ENCODE results near the gene DECR2. TPM values are rescaled to one million over a fixed set of nuclear protein-coding genes. Genes with fewer than 3 reads are reported as not detected.

DECR2 gene
- total RNA-seq, 1 experiment from 2014 or later, result 17.1 TPM

DNA sequence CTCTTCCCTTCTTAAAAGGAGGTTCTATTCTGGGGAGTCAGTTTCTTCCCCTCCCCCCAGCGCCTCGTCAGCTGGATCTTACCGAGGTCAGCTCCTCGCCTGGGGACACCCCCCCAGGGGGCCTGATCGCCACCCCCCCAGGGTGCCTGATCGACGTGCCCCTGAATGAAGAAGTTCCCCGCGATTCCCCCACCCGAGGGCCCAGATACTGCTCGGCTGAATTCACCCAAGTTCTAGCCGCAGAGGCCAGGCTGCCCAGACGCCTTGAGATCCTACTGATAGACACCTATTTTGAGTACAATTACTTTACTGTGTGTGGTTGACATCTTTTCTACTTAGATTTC, 25.2 kb downstream of the DECR2 start:
- H3K4me1 ChIP-seq (ENCODE audit: control insufficient read depth in 1 of 2, insufficient read depth in 2 of 2, low read length in 2 of 2), result peaks cover 16 to 35% of the 10 kb centered on the region in 2 experiments
- no peaks in the 10 kb centered on the region for H3K9me2 ChIP-seq (ENCODE audit: insufficient read depth)
- no peaks in the 10 kb centered on the region for H3K27me3 ChIP-seq (ENCODE audit: insufficient read depth, low read length)
- BruUV-seq (replicated peaks), result no TSS peak
- no peak for DNase-seq (ENCODE audit: low read depth, low spot score)
- H3K9me3 ChIP-seq (ENCODE audit: control insufficient read depth in 1 of 2, insufficient read depth in 1 of 2, low read depth in 1 of 2, low read length in 2 of 2), result no peaks in the 10 kb centered on the region
- intact Hi-C loops (cut with micrococcal nuclease), result no loop called here
- peak overlapping the region; percentile 43 to 59 for H3K4me3 ChIP-seq (replicated peaks in 1 of 2; ENCODE audit: low read depth in 1 of 2, low read length in 2 of 2)
- peak overlapping the region; percentile 79 for H3K4me2 ChIP-seq (ENCODE audit: low read length)
- peak overlapping the region; percentile 52; the same call in 1 of the 2 replicates for H3K9ac ChIP-seq (ENCODE audit: low read length)
- H2AFZ ChIP-seq (ENCODE audit: low read depth, low read length, poor library complexity, severe bottlenecking), result no peak overlapping the region
- CTCF ChIA-PET, result no interaction called here
- H3K36me3 ChIP-seq (ENCODE audit: control insufficient read depth in 1 of 2, insufficient read depth in 2 of 2, low read length in 2 of 2), result no peaks in the 10 kb centered on the region
- RAD21 ChIA-PET (ENCODE audit: low non-redundant PET in 1 of 2, low total read pairs in 2 of 2, uncharacterized antibody in 2 of 2, unreplicated experiment in 2 of 2), result no interaction called here
- POLR2A ChIA-PET, result no interaction called here
- TF ChIP-seq SIN3A (IDR thresholded peaks at IDR 0.05; ENCODE audit: low read depth) (no peak), YY1 (IDR thresholded peaks at IDR 0.05; ENCODE audit: extremely low read depth, insufficient replicate concordance, low read depth, low read length) (no peak), ZBTB33 (IDR thresholded peaks at IDR 0.05; ENCODE audit: extremely low read depth, insufficient replicate concordance, low read length) (no peak), MAX (IDR thresholded peaks at IDR 0.05) (no peak)
- peaks cover 15% of the 10 kb centered on the region; the same call in 1 of the 2 replicates for H3K79me2 ChIP-seq (ENCODE audit: insufficient read depth, low read length)
- no peak overlapping the region for H3K27ac ChIP-seq (ENCODE audit: low read depth, low read length)
- no peak for ATAC-seq
- no peaks in the 10 kb centered on the region for H4K20me1 ChIP-seq (ENCODE audit: insufficient read depth)

- no peak overlapping the region for H2AFZ ChIP-seq (ENCODE audit: low read depth, low read length, poor library complexity, severe bottlenecking)
- DNase-seq (ENCODE audit: low read depth, low spot score) (no peak), ATAC-seq (no peak)
- no peak overlapping the region for H3K9ac ChIP-seq (ENCODE audit: low read length)
- no peaks in the 10 kb centered on the region for H3K36me3 ChIP-seq (ENCODE audit: control insufficient read depth in 1 of 2, insufficient read depth in 2 of 2, low read length in 2 of 2)
- H3K9me3 ChIP-seq (ENCODE audit: control insufficient read depth in 1 of 2, insufficient read depth in 1 of 2, low read depth in 1 of 2, low read length in 2 of 2), result no peaks in the 10 kb centered on the region
- TF ChIP-seq CEBPB (IDR thresholded peaks at IDR 0.05; ENCODE audit: low read depth), result no peak
- no peak for TF ChIP-seq EGR1 (IDR thresholded peaks at IDR 0.05; ENCODE audit: low read depth)
- TF ChIP-seq SP1 (IDR thresholded peaks at IDR 0.05; ENCODE audit: low read depth), result no peak
- no peak for TF ChIP-seq ZNF274 (IDR thresholded peaks at IDR 0.05; ENCODE audit: low read depth, low read length)
- no peak for TF ChIP-seq SRF (IDR thresholded peaks at IDR 0.05; ENCODE audit: low read depth)
- TF ChIP-seq ATF3 (IDR thresholded peaks at IDR 0.05), result no peak
- TF ChIP-seq JUND (IDR thresholded peaks at IDR 0.05), result no peak
- no peak for TF ChIP-seq ZFX (IDR thresholded peaks at IDR 0.05)
- no peak for TF ChIP-seq YY1 (IDR thresholded peaks at IDR 0.05; ENCODE audit: extremely low read depth, insufficient replicate concordance, low read depth, low read length)
- peak overlapping the region; percentile 79 for H3K4me2 ChIP-seq (ENCODE audit: low read length)
- POLR2A ChIA-PET, result no interaction called here
- no peaks in the 10 kb centered on the region for H4K20me1 ChIP-seq (ENCODE audit: insufficient read depth)
- intact Hi-C loops (cut with micrococcal nuclease), result no loop called here
- H3K4me1 ChIP-seq (ENCODE audit: control insufficient read depth in 1 of 2, insufficient read depth in 2 of 2, low read length in 2 of 2), result peaks cover 16 to 35% of the 10 kb centered on the region in 2 experiments
- no peaks in the 10 kb centered on the region for H3K27me3 ChIP-seq (ENCODE audit: insufficient read depth, low read length)
- BruUV-seq (replicated peaks), result TSS peak; percentile 79
- H3K9me2 ChIP-seq (ENCODE audit: insufficient read depth), result no peaks in the 10 kb centered on the region
- 0 out of 4 replicates have a peak overlapping the region, but pooled peaks of 1 of the 2 experiments have one; percentile 43 for H3K4me3 ChIP-seq (replicated peaks in 1 of 2; ENCODE audit: low read depth in 1 of 2, low read length in 2 of 2)
- RAD21 ChIA-PET (ENCODE audit: low non-redundant PET in 1 of 2, low total read pairs in 2 of 2, uncharacterized antibody in 2 of 2, unreplicated experiment in 2 of 2), result no interaction called here
- peaks cover 15% of the 10 kb centered on the region; the same call in 1 of the 2 replicates for H3K79me2 ChIP-seq (ENCODE audit: insufficient read depth, low read length)
- CTCF ChIA-PET, result no interaction called here
- no peak overlapping the region for H3K27ac ChIP-seq (ENCODE audit: low read depth, low read length)
Observed at GRCh38 chr16:427250-427649, 25.6 kb downstream of the DECR2 start.
